ENCODE data around the gene IL3.

GRCh38 chr5:132067941-132068808 lies 7.7 kb downstream of the IL3 start:
- TF ChIP-seq POLR2A (IDR thresholded peaks at IDR 0.05; ENCODE audit: low read depth, low read length) (no peak), TAF1 (IDR thresholded peaks at IDR 0.05; ENCODE audit: low read depth, low read length) (no peak), POLR2AphosphoS5 (IDR thresholded peaks at IDR 0.05; ENCODE audit: low read depth, low read length) (no peak), SPI1 (IDR thresholded peaks at IDR 0.05; ENCODE audit: low read depth, low read length) (no peak)

Data from GM12891 (cell line).